HEK293T (cell line): ENCODE results near the gene SGPL1.

ENCODE experiments used
- ARNT ChIP-seq: fragments of 450-650 bp; IDR thresholded peaks from 2 replicates; pipeline ENCODE4 v1.6.1; 2017; ENCODE audit warnings: mild to moderate bottlenecking
- BHLHE40 ChIP-seq: fragments of 450-650 bp; IDR thresholded peaks from 2 replicates; pipeline ENCODE4 v1.6.1; 2016; ENCODE audit warnings: mild to moderate bottlenecking, moderate library complexity, borderline replicate concordance
- CTBP1 ChIP-seq: fragments of 450-650 bp; IDR thresholded peaks from 2 replicates; pipeline ENCODE4 v1.6.1; 2016; ENCODE audit warnings: borderline replicate concordance
- FOXK2 ChIP-seq: fragments of 450-650 bp; IDR thresholded peaks from 2 replicates; pipeline ENCODE4 v1.6.1; 2016; ENCODE audit warnings: mild to moderate bottlenecking
- FOXM1 ChIP-seq: fragments of 450-650 bp; IDR thresholded peaks from 2 replicates; pipeline ENCODE4 v1.6.1; 2017; ENCODE audit warnings: mild to moderate bottlenecking, borderline replicate concordance
- NFRKB ChIP-seq: fragments of 450-650 bp; IDR thresholded peaks from 2 replicates; pipeline ENCODE4 v1.6.1; 2016; ENCODE audit warnings: mild to moderate bottlenecking, moderate library complexity
- TARDBP ChIP-seq: fragments of 450-650 bp; IDR thresholded peaks from 2 replicates; pipeline ENCODE4 v1.6.1; 2016

DNA sequence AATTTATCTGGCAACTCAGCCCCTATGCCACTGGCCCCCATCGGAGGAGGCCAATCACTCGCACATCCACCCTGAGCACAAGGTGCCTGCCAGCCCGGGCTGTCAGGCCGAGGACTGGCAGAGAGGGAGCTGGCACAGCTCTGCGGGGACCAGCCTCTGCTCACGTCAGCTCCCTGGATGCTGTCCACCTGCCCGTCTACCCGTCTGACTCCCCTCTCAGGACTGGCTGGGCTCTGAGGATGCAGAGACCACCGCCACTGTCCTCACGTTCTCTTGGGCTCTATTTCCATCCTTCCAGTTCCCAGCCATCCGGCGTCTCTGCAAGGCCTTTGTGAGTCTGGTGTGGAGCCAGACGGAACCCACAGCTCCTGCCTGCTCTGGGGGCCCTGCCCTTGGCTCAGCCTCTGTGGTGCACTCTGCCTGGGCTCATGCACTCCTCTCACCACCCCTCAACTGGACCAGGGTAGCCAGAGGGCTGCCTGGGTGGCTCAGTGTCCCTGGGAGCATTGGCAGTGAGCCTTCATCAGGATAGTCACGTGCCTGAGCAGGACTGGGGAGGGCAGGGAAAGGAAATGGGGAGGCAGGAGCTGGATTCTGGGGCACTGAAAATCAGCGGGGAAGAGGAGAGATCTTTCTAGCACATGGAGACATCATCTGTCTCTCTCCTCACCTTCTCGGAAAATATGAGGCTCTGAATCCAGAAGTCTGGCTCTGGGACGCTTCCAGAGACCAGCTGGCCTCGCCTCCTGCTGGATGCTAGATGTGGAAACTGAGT is 110.7 kb downstream of the SGPL1 start:
- no peak for TF ChIP-seq BHLHE40
- no peak for TF ChIP-seq FOXK2
- TF ChIP-seq FOXM1, result no peak
- no peak for TF ChIP-seq NFRKB
- no peak for TF ChIP-seq TARDBP
- TF ChIP-seq CTBP1, result no peak
- TF ChIP-seq ARNT, result no peak
